HG03045 (cell line): Measurements from ENCODE around the gene ACTL7B.
"Not testable (repeated sequence)": the region's sequence is repeated elsewhere in the genome, so short reads cannot be mapped to it uniquely, and the experiment has no call there.

Source experiments
- ATAC-seq: cut with Tn5 transposase; IDR thresholded peaks from one replicate; pipeline ENCODE4 v1.9.1; 2021; ENCODE audit warnings: mild to moderate bottlenecking, moderate library complexity; ENCODE audit not compliant: unreplicated experiment

Gene ACTL7B

GRCh38 chr9:108845947-108846346 lies 9.8 kb downstream of the ACTL7B start:
- no peak for ATAC-seq

DNA sequence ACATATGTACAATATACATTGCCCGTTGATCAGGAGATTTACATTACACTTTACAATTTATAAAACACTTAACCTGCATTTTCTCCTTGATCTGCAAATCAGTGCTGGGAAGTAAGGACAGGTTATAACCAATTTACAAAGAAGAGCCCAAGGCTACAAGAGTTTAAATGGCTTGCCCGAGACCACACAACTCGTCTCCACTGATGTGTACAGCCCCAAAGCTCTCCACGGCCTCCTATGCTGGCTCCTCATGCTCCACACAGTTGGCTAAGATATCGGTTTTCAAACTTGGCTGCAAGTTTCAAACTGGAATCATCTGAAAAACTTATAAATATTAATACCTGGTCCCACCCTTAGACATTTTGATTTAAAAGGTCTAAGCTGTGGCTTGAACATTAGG lies 10.3 kb downstream of the ACTL7B start:
- ATAC-seq: no peak

GRCh38 chr9:108844856-108845255 lies 10.9 kb downstream of the ACTL7B start:
- ATAC-seq: no peak

DNA sequence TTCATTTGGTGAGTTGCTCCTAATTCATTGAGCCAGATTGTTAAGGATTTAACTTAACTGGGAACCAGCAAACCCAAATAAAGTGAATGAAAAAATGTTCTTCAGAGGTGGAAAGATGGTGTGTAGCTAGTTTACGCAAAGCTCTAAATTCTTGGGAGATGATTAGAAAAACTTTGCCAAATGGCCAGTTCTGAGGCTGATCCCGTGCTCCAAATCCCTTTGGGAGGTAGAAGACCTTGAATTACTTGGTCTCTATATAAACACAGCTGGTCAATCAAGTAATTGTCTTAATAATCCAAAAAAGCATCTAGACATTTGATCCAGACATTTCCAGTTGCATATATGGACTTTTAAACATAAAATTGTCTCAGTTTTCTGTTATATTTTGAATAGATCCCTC lies 11.4 kb downstream of the ACTL7B start:
- ATAC-seq: no peak

- ATAC-seq: no peak
These were observed 13.0 kb downstream of the ACTL7B start for GRCh38 chr9:108842610-108843295.

DNA sequence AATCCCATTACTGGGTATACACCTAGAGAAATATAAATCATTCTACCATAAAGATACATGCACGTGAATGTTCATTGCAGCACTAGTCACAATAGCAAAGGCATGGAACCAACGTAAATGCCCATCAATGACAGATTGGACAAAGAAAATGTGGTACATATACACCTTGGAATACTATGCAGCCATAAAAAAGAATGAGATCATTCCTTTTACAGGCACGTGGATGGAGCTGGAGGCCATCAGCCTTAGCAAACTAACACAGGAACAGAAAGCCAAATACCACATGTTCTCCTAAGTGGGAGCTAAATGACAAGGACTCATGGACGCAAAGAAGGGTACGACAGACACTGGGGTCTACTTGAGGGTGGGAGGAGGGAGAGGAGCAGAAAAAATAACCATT lies 16.2 kb downstream of the ACTL7B start:
- not testable (repeated sequence) for ATAC-seq

GRCh38 chr9:108838017-108838416 lies 17.8 kb downstream of the ACTL7B start:
- no peak for ATAC-seq

DNA sequence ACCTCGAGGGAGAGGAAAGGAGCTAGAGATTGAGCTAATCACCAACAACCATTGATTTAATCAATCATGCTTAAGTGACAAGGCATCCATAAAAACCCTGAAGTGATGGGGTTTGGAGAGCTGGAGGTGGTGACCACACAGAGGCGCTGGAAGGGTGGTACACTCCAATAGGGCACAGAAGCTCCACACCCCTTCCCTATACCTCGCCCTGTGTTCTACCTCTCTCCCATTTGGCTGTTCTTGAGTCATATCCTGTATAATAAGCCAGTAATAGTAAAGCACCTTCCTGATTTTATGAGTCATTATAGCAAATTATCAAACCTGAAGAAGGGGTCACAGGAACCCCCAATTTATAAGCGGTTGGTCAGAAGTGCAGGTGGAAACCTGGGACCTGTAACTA lies 18.3 kb downstream of the ACTL7B start:
- ATAC-seq: no peak

DNA sequence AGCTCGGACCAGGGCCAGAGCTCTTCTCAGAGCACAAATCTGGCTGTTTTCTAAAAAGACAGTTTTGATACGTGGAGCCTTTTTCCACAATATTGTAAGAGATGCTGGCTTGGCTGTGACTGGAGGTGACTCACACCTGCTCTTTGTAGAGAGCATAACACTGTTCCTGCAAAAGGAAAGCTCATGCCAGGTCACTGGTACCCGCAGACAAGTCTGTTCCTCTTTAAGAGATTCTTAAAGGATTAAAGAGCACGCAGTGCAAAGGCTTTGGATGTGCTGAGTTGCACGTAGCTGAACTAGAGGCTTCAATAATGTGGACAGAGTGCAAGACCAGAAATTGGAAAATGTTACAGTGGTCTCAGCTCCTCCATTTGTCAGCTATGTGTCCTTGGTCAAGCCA lies 19.0 kb downstream of the ACTL7B start:
- ATAC-seq: no peak

DNA sequence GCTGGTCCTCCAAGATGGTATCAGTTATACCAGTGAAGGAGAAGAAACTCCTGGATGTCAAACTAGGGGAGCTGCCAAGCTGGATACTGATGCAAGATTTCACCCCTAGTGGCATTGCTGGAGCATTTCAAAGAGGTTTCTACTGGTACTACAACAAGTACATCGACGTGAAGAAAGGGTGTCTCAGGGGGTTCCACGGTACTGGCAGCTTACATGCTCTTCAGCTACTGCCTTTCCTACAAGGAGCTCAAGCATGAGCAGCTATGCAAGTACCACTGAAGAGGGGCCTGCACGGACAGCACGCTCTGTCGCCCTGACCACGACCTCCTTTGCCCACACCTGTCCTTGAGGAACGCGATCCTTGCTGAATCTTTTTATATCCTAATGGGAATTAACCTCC lies 19.5 kb downstream of the ACTL7B start:
- no peak for ATAC-seq

DNA sequence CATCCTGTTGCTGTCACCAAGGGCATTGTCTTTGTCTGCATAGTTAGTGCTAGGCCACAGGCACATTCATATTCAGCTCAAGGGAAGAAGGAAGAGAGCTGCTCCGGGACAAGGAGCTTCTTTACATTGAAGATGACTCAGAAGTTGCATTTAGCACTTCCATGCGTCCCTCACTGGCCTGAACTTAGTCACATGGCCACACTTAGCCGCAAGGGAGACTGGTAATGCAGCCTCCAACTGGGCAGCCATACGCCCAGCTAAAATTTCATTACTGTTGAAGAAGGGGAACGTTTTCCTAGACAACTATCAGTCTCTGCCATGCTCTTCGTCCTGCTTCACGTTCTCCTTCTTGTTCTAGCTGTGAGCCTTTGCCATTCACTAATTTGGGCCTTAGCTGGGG lies 20.0 kb downstream of the ACTL7B start:
- no peak for ATAC-seq

DNA sequence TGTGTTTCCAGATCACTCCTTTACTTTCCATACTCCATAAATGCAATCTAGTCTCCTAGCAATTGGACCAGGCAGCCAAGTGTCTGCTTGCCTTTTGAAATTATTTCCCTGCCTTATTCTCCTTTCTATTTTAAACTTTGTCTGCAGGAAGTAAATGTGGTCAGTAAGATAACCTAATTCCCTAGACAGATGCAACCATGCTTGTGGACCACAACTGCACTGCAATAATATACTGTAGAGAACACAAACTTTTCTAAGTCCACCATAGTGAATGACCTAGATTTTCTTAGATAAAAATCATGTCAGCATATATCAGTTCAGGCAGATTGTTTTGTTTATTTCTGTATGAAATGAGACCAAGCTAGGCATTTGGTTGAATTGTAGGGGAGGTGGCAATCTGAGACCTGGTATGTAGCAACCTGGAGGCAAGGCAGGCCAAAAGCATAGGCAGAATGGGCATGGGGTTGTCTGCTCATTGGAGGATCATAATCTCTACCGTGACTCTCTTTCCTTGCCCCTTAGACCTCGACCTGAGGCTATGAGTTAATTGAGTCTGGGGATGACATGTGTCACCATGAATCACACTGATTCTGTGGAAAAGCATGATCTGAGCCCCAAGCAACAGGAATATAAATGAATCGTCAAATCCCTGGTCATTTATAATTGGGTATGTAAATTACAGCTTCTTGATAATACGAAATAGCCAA lies 20.7 kb downstream of the ACTL7B start:
- ATAC-seq: no peak

GRCh38 chr9:108832179-108832500 lies 23.6 kb downstream of the ACTL7B start:
- no peak for ATAC-seq

DNA sequence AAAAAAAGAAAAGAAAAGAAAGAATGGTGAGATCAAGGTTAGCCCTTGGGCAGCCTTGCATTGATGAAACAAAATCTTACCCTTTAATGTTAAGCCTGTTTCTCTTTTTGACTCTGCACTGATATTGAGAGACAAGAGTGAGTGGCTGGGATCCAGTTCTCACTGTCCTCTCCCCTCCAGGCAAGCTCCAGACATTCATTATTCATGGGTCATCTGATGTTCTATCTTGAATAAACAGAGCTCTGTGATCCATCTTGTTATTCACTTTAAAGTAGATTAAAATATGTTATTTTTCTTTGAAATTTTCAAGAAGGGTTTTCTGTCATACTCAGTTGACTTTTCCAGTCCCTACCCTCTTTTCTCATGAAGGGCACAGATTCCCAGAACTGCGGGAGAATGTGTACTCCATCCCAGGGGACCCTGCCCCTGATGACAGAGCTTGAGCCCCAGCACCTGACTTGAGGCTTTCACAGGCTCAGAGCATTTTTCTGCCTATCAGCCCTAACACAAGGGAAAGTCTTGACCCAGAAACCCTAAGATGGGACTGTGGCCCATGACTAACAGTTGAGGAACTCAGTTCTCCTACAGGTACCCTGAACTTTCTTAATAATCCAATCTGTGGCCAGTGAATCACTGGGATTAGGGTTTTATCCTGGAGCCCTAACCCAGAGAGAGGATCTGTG lies 24.1 kb downstream of the ACTL7B start:
- ATAC-seq: no peak

- no peak for ATAC-seq
These were observed 25.5 kb downstream of the ACTL7B start for GRCh38 chr9:108830272-108830671.

DNA sequence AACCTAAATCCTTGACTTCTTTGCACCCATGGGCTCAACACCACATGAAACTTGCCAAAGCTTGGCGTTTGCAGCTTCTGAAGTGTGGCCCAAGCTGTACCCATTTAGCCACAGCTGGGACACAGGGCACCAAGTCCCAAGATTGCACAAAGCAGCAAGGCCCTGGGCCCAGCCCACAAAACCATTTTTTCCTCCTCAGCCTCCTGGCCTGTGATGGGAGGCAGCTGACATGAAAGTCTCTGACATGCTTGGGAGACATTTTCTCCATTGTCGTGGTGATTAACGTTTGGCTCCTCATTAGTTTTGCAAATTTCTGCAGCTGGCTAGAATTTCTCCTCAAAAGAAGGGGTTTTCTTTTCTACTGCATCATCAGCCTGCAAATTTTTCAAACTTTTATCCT lies 32.0 kb downstream of the ACTL7B start:
- ATAC-seq: no peak

- no peak for ATAC-seq
These were observed 39.7 kb downstream of the ACTL7B start for GRCh38 chr9:108816037-108816436.

- ATAC-seq: no peak
These were observed 40.6 kb downstream of the ACTL7B start for GRCh38 chr9:108815156-108815555.

GRCh38 chr9:108813951-108814601 lies 41.7 kb downstream of the ACTL7B start:
- no peak for ATAC-seq

DNA sequence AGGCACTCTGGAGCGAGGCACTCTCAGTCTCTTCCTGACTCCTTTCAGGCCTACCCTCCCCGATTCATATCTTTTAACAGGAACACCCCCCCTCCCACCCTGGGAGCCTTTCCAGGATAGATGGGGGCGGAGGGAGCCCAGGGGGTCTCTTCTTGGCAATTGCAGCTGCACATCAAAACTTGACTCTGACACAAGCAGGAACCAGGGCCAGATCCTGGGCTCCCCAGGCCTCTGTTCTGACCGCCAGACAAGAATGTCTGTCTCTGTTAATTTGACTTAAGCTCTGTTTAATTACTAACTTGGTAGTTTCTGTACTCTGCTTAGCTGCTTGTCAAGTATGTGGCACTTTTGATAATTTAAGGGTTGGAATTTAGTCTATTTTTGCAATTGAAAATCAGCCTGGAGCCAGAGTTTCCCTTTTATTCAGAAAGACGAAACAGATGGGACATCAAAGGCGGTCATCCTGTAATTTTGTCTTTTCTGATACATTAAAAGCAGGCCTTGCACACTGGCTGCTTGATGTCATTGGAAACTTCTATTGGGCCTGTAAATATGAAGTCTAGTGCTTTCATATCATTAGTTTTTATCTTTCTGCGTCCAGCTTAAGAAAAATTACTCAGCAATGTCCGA lies 43.3 kb downstream of the ACTL7B start:
- no peak for ATAC-seq

DNA sequence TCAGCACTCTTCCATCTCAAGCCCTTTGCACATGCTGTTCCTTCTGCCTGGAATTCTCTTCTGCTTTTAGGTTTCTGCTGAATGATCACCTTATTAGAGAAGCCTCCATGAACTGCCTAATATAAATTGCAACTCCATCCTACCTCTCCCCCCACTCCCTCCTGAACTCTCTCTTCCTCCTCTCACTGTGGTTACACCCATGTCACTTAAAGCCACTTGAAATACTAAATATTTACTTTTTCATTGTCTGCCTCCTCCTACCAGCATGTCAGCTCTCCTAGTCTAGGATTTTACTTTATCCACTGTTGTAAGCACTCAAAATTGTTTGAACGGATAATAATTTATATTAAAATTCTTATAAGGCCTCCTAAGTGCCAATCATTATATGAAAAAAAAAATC lies 43.8 kb downstream of the ACTL7B start:
- ATAC-seq: no peak
